HG02973 (cell line): ENCODE measurements around the gene TEX30.
"Not testable (repeated sequence)": the region's sequence is repeated elsewhere in the genome, so short reads cannot be mapped to it uniquely, and the experiment has no call there.

Experiments used
- ATAC-seq: cut with Tn5 transposase; IDR thresholded peaks from one replicate; pipeline ENCODE4 v1.9.1; 2021; ENCODE audit warnings: moderate library complexity; ENCODE audit not compliant: unreplicated experiment

Gene TEX30

GRCh38 chr13:102773441-102774213, at the start of gene TEX30:
Gene TEX30 (minus strand): TSS chr13:102773786. CDS start chr13:102770026, 3,760 bp downstream.
- ATAC-seq = peak; percentile 89

GRCh38 chr13:102817907-102818306, 44.3 kb upstream of the TEX30 start:
- no peak for ATAC-seq

DNA sequence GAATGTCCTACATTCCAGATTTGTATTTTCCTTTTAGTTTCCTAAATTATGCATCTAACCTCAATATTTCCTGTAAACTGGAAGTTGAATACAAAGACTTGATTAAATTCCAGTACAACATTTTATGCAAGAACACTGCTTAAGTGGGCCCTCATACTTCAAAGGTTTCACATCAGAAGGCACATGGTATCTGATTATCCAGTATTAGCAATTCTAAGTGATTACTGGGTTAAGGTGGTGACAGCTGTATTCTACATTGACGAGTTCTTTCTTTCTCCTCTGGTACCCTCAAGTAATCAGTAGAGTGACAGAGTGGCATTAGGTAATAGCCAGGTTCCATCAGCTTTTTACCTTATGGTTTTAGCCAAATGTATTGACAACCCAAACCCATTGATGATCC, 43.7 kb upstream of the TEX30 start:
- no peak for ATAC-seq

DNA sequence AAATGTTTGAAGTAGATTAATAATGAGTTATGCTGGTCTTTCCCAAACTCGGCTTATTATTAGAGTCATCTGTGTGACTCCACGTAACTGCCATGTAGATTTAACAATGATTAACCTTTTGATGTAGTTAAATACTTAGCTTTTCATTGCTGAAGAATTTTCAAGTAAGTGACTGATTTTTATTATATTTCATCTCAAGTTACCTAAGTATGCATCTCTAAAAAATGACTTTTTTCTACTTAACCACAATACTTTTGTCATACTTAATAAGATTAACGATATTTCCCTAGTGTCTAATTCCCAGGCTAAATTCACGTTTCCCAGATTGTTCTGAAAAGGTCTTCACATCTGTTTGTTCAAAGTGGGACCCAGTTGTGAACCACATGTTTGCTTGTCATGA, 43.1 kb upstream of the TEX30 start:
- ATAC-seq = no peak

DNA sequence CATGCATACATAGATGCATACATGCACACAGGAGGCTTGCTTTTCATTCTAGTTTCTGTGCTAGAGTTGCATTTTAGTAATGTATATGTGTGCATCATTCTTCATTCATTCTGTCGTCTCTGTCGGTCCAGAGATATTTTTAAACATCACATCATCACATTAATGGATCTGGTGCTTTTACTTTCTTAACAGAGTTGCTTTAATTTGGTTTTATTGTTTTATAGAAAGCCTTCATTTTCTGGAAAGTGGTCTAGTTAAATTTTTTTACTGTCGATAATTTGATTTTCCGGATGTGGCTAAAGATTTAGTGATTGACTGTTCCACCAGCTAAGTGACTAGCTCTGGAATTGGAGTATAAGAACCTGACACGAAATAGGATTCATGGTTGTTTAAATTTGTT, 42.2 kb upstream of the TEX30 start:
- no peak for ATAC-seq

DNA sequence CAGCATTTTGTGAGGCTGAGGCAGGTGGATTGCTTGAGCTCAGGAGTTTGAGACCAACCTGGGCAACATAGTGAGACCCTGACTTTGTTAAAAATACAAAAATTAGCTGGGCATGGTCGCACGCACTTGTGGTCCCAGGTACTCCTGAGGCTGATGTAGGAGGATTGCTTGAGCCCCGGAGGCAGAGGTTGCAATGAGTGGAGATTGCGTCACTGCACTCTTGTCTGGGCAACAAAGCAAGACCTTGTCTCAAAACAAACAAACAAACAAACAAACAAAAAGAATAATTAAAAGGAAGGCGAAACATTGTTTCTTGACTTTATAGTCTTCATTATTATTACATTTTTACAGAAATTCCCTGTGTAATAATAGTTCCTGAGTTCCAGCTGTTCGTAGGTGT, 41.2 kb upstream of the TEX30 start:
- ATAC-seq = no peak

DNA sequence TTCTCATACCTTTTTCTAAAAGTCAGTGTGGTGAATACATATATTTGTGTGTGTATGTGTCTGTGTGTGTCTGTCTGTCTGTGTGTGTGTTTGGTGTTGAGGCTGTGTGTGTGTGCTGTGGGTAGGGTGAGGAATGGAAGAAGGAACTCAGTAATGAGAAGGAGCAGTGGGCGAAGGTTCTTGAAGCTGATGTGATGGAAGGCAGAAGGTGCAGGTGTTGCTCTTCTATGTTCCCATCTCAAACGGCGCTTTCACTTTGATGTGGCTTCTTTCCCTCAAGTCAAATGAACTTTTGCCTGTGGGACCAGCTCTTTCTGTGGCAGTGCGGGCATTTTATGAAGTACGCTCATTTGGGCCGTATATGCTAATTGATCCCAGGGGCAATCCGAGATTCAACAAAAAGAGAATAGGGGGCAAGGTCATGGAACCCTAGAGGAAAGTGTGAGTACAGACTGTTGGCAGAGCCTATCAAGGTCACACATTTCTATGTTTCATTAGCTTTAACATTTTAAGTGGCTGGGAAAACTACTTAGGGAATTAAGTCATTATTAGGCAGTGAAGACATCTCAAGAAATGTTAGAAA, 40.5 kb upstream of the TEX30 start:
- no peak for ATAC-seq

- ATAC-seq = no peak
Measured at GRCh38 chr13:102812611-102813287, 39.2 kb upstream of the TEX30 start.

DNA sequence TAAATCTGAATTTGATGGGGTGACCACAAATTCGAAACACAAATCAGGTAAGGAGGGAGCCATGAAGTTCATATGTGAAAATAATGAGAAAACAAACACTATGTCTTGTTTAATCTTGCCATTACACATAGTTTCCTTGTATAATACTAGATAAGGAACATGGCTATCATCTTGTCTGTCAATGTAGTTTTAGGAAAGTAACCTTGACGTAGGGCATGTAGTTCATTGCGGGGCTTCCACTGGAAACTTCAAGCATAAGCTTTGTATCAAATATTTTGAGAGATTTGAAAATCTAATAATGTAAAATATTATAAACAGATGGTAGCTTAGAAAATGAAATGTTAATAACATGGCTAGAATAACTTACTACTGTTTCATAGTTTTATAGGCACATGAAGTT, 34.1 kb upstream of the TEX30 start:
- no peak for ATAC-seq

GRCh38 chr13:102805680-102806079, 32.1 kb upstream of the TEX30 start:
- ATAC-seq = no peak

DNA sequence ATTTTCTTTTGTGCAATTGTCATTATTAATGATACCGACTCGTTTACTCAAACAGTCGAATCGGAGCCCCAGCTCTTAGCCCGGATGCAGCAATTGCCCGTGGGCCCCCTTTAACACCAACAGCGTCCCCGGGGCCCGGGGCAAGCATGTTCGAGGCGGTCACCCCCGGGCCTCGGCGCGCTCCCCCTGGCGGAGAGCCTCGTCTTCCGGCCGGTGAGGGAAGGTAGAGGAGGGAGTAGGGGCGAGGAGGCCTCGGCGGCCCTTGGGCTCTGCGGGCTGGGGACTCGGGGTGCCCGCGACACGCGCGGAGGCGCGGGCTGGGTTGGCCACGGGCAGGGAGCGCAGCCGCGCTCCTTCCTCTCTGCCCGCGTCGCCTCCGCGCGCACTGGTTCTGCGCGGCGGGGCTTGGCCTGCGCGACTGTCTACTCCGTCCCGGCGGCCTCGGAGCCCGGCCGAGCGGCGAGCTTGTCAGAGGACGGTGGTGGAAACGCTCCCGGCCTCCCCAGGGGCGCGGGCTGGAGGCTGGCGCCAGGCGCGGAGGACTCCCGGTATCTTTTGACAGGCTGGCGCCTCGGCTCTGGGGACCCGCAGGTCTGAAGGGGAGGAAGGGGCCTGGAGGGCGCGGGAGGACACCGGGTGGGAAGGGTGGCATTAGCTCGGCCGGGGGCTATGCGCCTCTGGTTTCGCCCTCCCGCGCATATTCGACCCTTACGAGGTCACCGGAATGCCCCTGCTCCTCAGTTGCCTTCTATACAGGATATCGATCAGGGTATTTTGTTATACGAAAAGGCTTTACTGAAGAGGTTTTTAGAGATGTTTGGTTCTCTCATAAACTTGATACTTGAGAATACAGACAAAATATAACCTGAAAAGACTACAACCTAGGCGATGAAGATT, 26.8 kb upstream of the TEX30 start:
- ATAC-seq = peak; percentile 79

- ATAC-seq = peak; percentile 9
Measured at GRCh38 chr13:102799426-102800144, 26.0 kb upstream of the TEX30 start.

- peak; percentile 84 for ATAC-seq
Measured at GRCh38 chr13:102798581-102799425, 25.2 kb upstream of the TEX30 start, which contains the start of the genes BIVM and POGLUT2. Gene BIVM (plus strand): TSS chr13:102799119. CDS start chr13:102807268, 8,149 bp downstream. Gene POGLUT2 (minus strand): TSS chr13:102798976. CDS start chr13:102798670, 306 bp downstream.

- no peak for ATAC-seq
Measured at GRCh38 chr13:102793611-102794355, 20.2 kb upstream of the TEX30 start.

DNA sequence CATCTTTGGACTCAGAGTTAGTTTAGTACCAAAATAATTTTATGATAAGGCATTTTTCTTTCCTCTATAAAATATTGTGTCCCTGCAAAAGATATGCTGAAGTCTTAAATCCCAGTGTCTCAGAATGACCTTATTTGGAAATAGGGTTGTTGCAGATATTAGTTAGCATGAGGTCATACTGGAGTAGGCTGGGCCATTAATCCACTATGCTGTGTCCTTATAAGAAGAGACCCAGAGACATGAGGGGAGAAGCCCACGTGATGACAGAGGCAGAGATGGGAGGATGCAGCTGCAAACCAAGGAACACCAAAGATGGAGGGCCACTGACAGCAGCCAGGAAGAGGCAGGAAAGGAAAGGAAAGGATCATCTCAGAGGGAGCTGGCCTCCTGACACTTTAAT, 18.8 kb upstream of the TEX30 start:
- ATAC-seq = no peak

GRCh38 chr13:102788683-102789082, 15.1 kb upstream of the TEX30 start:
- ATAC-seq = no peak

- no peak for ATAC-seq
Measured at GRCh38 chr13:102784483-102784882, 10.9 kb upstream of the TEX30 start.

DNA sequence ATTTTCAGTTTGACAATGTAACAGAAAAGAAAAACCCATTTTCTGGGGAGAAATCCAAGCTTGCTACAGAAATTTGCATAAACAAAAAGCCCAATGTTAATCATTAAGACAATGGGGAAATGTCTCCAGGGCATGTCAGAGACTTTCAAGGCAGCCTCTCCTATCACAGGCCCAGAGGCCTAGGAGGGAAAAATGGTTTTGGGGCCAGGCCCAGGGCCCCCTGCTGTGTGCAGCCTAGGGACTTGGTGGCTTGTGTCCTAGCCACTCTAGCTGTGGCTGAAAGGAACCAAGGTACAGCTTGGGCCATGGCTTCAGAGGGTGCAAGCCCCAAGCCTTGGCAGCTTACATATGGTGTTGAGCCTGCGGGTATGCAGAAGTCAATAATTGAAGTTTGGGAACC, 8.0 kb upstream of the TEX30 start:
- no peak for ATAC-seq

DNA sequence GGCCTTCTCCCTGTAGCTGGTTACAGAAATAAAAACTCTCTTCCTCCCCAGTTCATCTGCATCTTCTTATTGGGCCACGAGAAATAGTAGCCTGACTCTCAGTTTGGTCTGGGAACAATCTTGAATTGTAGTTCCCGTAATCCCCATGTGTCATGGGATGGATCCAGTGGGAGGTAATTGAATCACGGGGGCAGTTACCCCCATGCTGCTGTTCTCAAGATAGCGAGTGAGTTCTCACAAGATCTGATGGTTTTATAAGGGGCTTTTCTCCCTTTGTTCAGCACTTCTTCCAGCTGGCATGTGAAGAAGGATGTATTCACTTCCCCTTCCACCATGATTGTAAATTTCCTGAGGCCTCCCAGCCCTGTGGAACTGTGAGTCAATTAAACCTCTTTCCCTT, 7.1 kb upstream of the TEX30 start:
- not testable (repeated sequence) for ATAC-seq
